Gastroesophageal sphincter (tissue), 3 donors: Measurements from ENCODE around the gene MXI1.

Experiments
- CTCF ChIP-seq, 4 experiments: fragments of 200-600 bp in 2 of 4; fragments of 450-650 bp in 2 of 4; sonication (generic) in 1 of 4; IDR thresholded peaks; one replicate each; pipeline ENCODE4 v1.5.1; 2017 to 2019; ENCODE audit warnings: antibody characterized with exemption in 4 of 4, mild to moderate bottlenecking in 2 of 4, moderate library complexity in 2 of 4
- POLR2A ChIP-seq, 2 donors: fragments of 450-650 bp; IDR thresholded peaks; one replicate each; pipeline ENCODE4 v1.6.1; 2017; ENCODE audit warnings: antibody characterized with exemption in 2 of 2, mild to moderate bottlenecking in 2 of 2, moderate library complexity in 1 of 2

GRCh38 chr10:110163192-110163773 lies 44.1 kb upstream of the MXI1 start:
- TF ChIP-seq CTCF (IDR thresholded peaks at IDR 0.05) = no peak
- no peak for TF ChIP-seq POLR2A (IDR thresholded peaks at IDR 0.05)
